Cardiac fibroblast (primary cell): Measurements from ENCODE around the gene SNAI1.
A peak's percentile ranks its signal among the peaks of the same experiment; 100 is the strongest.

ENCODE experiments used
- DNase-seq, 2 donors: peaks; one replicate each; pipeline versions ENCODE4 v3.0.0 to v3.0.0-alpha.2; 2010; ENCODE audit warnings: low read depth in 2 of 2
- H3K4me3 ChIP-seq, 2 donors: replicated peaks in 1 of 2; 1 replicate in 1 of 2; 2 replicates in 1 of 2; pipeline ENCODE4 v1.5.1; 2011; ENCODE audit warnings: low read depth in 2 of 2, low read length in 2 of 2, mild to moderate bottlenecking in 2 of 2, moderate library complexity in 1 of 2
- CTCF ChIP-seq: IDR thresholded peaks from one replicate; pipeline ENCODE4 v1.5.1; 2011; ENCODE audit warnings: low read depth, mild to moderate bottlenecking, low read length, inconsistent platforms

SNAI1 gene

DNA sequence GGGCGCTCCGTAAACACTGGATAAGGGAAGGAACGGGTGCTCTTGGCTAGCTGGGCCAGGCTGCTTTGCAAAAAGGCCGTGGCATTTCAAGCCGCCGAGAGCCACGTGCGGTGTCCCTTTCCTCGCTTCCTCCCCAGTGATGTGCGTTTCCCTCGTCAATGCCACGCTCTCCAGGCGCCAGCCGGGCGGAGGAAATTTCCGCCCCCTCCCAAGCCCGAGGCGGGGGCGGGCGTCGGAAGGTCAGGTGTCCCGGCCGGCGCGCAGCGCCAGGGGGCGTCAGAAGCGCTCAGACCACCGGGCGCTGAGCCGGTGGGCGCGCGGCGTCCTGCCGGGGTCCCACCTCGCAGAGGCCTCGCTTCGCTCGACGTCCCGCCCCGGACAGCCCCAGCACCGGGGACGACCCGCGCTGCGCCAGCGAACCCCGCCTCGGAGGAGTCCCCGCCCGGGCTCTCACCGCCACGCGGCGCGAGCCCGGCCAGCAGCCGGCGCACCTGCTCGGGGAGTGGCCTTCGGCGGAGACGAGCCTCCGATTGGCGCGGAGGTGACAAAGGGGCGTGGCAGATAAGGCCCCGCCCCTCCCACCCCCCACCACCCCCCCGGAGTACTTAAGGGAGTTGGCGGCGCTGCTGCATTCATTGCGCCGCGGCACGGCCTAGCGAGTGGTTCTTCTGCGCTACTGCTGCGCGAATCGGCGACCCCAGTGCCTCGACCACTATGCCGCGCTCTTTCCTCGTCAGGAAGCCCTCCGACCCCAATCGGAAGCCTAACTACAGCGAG is at the start of gene SNAI1:
SNAI1 (plus strand) TSS at position 635 of the 777 bp plus-strand sequence; CDS start at position 715, 80 bp downstream.
- DNase-seq = peak; percentile 86 to 92
- H3K4me3 ChIP-seq = peak within 1 kb of the TSS; percentile 90 to 97
- peak; percentile 23 for TF ChIP-seq CTCF

DNA sequence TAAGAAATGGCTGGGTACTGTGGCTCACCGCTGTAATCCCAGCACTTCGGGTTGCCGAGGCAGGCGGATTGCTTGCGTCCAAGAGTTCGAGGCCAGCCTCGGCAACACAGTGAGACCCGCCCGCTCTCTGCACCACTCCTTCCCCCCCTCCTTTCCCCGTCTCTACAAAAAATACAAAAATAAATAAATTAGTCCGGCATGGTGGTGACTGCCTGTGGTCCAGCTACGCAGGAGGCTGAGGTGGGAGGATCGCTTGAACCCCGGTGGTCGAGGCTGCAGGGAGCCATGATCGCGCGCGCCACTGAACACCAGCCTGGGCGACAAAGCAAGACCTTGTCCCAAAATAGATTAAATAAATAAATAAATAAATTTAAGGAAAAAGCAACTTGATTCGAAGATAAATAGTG is 47.0 kb upstream of the SNAI1 start:
- peak overlapping the region; percentile 28 to 43 for H3K4me3 ChIP-seq
- TF ChIP-seq CTCF = no peak
- DNase-seq = no peak

GRCh38 chr20:49936153-49937026 is 46.4 kb upstream of the SNAI1 start, which contains the start of gene RNF114:
Gene RNF114, plus strand, starts transcription at chr20:49936397. Its CDS starts 16 bp downstream, at chr20:49936413.
- peak within 1 kb of the TSS; percentile 92 to 93 for H3K4me3 ChIP-seq
- DNase-seq = peak; percentile 93 to 94
- TF ChIP-seq CTCF = no peak

GRCh38 chr20:49937027-49937929 is 45.5 kb upstream of the SNAI1 start:
- no peak for DNase-seq

GRCh38 chr20:49938173-49939163 is 44.3 kb upstream of the SNAI1 start:
- no peak overlapping the region for H3K4me3 ChIP-seq
- TF ChIP-seq CTCF = no peak
- peak; percentile 72 to 85 for DNase-seq

More at GRCh38 chr20:49937027-49937929, 45.5 kb upstream of the SNAI1 start:
- peak overlapping the region; percentile 92 to 93 for H3K4me3 ChIP-seq
- no peak for TF ChIP-seq CTCF
